Stimulated activated CD8-positive, alpha-beta memory T cell treated with anti-CD3 and anti-CD28 coated beads, Interleukin-4, amount 100 ng/mL, for 24 hours (primary cell): ENCODE measurements around the gene SUSD1.
"Not testable (repeated sequence)": the region's sequence is repeated elsewhere in the genome, so short reads cannot be mapped to it uniquely, and the experiment has no call there.

Experiments used
- DNase-seq: peaks from one replicate; pipeline ENCODE4 v3.0.0-alpha.2; 2020; ENCODE audit warnings: low read depth

Gene SUSD1

DNA sequence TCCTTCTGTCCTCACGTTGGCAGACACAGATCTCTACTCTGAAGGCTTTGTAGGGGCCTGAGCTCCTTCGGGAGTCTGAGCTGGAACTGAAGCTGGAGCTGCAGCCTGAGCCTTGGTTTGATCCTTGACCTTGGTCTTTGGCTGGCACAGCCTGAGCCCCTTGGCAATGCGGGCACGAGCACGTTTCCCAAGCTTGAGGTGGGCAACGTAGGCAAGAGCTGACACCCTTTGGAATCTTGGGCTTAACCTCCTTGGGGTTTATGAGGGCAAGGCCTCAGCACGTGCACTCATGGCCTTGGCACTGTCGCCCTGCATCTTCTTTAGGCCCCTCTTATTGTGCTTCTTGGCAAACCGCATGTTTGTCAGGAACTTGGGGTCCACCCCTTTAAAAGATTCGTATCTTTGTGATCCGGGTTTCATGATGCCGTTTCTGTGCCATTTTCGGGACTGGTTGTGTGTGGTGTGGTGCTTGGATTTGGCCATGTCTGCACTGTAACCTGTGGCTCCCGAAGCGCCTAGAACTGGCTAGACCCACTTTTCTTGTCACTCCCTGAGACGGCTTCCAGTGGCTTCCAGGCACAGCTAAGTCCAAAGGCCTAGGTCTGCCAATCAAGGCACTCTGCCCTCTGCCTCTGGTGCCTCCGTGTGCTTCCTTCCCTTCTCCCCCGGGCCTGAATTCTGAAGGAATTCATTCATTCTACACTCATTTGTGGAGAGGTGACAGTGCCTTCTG is 1.4 kb downstream of the SUSD1 start:
- no peak for DNase-seq

DNA sequence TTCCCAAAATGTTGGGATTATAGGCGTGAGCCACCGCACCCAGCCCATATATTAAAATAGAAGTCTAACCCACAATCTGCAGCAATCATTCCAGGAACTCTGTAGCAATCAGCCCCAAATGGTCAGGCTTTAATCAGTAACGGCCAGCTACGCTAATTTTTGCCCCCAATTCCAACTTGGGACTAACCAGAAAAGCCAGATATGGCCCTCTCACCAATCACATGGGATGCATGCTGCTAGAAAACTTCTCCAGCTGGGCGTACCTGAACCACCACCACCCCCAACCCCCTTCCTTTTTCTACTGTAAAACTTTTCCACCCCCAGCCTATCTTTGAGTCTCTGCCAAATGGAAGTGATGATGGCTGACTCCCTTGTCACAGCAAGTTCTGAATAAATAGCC is 4.1 kb downstream of the SUSD1 start:
- no peak for DNase-seq

DNA sequence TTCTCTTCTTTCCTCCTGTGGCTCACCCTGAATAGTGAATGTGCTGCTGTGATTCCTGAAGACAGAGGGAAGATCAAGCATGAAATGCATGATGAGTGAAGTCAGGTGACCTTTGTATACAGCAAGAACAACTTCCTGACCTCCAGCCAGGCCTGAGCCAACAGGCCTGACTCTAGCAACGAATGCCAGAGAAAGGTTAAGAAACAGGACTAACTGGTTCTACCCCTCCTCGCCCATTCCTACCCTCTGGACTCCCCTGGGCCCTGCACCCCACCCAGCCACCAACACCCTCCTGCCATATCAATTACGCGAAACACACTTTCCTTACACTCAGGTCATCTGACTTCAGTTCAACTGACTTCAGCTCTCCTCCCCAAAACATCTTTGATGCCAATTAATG is 4.9 kb downstream of the SUSD1 start:
- no peak for DNase-seq

DNA sequence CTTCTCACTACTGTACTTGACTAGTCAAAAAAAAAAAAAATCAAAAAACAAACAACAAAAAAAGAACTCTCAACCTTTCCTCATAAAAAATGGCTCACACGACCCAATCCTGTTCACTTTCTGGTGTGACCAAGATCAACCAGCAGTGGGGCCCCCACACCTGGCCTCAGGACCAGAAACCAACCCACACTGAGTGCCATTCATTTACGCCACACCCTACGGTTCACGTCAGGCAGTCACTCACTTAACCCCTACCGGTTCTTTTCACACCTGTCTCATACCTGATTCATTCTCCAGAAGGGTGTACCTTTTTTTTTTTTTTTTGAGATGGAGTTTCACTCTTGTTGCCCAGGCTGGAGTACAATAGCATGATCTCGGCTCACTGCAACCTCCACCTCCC is 5.7 kb downstream of the SUSD1 start:
- DNase-seq = no peak

DNA sequence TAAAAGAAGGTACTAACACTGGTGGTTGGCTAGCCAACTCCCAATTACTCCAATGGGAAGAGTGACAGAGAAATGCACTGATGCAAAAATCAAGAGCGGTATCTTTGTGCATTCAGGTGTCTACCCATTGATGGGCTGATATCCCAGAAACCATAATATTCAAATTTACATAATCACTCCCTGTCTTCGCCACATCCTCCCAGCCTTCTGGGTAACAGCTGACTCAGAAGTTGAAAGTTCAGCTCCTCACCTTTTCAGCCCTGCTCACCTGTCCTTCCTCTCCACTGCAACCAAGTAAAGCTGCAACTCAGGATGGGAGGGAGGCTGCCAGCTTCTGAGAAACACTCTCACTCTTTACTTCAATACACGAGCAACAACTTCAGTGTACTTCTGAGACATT is 6.9 kb downstream of the SUSD1 start:
- DNase-seq = no peak

DNA sequence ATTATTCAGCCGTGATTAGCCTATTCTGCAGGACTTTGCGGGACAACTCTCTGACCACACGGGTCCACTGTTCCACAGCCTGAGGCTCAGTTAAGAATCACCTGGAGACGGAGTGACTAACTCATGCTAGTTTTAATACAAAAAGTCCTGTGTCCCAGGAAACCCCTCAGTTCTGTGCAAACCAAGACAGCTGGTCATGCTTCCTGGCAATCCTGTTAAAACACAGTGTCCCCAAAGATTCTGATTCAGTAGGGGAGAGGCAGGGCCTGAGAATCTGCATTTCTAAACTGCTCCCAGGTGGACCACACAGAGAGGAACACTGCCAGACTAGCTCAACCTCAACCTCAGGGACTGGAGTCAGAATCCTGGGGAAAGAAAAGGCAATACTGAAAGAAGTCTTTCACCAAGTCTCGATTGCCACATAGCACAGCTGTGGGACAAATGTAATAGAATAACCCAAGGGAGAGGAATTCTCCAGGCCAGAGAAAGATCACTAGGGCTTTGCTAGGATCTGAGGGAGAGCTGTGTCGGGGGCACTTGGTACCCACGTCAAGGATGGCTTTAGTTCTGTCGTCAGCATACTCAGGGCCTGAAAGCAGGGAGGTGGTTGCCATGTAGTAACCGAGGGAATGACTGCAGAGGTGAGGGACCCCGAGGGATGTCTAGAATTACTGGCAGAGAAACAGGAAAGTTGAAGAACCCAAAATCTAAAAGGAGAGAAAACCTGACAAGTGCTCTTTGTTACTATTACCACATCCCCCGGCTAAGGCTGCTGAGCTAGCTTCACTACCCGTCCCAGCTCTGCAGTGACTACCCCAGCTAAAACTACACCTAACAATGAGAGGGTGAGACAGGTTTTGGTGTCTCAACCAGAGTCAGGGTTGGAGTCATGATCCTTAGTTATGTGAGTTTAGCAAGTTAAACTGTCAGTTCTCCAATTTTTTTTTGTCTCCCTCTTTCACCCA is 8.6 kb downstream of the SUSD1 start:
- no peak for DNase-seq

DNA sequence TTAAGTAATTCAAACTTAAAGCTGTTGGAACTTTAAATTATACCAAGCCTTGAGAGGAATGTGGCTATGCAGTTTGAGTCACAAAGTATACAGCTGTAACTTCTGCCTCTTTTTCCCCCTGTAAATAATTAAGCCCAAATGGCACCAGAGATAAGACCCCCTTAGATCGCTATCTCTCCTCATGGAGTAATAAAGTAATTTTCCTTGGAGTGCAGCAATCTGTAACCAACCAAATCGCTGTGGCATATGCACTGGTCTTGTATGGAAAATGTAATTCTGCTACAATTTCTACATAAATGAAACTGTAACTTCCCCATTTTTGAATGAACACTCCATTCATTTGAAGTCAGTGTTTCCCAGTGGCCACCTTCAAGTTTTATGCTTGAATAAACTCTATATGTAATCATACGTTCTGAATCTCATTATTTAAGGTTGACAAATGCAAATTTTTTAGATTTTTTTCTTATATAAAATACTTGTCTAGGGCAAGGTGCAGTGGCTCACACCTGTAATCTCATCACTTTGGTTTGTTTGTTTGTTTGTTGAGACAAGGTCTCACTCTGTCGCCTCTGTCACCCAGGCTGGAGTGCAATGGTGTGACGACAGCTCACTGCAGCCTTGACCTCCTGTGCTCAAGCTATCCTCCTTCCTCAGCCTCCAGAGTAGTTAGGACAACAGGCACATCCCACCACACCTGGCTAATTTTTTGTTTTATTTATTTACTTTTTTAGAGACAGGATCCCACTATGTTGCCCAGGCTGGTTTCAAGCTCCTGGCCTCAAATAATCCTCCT is 12.3 kb downstream of the SUSD1 start:
- no peak for DNase-seq

DNA sequence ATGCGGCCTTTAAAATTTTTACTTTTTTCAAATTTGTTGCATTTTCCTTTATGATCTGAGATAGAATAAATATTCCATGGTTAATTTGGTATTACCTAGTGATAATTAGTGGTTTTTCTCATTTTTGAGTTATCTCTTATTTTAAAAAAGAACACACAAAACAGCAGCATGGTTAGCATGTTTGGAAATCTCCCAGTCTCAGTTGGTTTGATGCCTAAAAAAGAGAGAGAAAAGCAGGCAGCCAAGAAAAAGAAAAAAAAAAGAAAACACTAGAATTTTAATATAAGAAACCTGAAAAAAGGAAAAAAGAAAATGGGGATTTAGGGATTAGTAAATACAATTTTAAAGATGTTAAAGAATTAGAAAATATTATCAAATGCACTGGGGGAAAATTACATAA is 15.3 kb downstream of the SUSD1 start:
- DNase-seq = no peak

DNA sequence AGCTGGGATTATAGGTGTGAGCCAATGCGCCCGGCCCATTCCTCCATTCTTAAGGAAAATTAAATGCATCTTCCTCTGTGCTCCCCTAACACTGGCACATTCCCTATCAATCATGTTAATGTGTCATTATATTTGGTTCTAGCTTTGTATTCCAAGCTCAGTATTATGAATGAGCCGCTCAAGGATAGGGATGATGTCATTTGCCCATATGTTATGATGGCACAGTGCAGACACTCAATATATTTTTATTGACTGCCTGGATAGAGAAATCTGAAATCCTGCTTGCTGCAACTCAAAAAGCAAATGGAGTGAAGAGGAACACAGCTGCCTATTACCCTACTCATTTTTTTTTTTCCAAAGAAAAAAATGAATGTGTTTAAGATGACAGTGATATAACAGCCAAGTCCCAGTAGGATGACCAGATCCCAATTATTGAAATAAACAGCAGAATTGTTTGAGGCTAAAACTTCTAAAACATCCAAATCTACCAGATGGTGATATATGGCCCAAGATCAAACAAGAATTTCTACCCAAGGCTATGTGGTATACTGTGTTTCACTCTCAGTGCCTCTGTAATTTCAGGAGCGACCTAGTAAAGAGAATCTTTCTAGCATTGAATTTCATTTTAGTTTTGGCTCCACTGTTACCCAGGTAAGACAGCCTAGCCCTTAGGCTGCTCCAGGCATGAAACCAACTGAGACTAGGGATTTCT is 16.3 kb downstream of the SUSD1 start:
- DNase-seq = no peak

DNA sequence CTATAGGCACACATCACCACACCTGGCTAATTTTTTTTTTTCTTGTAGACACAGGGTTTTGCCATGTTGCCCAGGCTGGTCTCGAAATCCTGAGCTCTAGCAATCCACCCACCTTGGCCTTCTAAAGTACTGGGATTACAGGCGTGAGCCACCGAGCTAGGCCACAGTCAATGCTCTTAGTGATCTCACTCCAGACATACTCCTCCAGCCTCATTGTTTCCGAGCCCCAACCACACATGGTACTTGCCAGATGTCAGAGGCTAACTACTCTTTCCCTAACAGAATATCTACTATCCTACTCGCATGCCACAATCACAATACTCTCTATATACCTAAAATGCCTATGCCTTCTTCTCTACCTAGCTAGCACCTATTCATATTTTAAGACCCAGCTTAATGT is 17.1 kb downstream of the SUSD1 start:
- no peak for DNase-seq

DNA sequence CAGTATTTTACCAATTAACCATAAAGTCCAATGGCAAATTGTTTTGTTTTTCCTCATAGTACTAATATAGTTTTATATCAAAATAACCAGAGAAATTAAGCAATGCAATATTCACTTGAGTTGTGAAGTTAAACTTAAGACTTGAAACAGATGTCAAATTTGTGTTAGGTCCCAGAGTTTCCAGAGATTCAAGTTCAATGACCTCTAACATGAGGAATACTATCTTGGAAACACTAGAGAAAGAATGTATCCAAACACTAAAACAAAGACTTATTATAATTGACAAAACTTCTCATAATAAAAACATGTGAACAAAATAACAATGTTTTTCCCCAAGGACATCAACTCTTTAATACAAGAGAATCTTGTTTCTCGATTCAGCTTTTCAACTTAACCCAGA is 18.0 kb downstream of the SUSD1 start:
- DNase-seq = no peak

DNA sequence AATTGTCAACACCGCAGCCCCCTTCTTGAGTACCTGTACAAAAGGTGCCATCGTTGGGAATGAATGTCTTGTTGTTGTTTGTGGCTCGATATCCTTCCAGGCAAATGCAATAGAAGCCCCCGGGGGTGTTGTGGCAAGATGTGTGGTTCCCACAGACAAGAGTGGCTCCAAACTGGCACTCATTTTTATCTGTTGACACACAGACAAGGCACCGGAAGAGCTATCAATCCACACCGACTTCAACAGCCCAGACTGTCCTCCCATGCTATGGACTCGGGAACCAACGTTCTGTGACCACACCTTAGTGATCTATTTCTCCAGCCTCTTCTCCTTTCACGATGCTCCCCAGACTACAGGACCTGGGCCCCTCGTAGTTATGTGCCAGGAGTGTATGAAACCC is 25.9 kb downstream of the SUSD1 start:
- DNase-seq = no peak

DNA sequence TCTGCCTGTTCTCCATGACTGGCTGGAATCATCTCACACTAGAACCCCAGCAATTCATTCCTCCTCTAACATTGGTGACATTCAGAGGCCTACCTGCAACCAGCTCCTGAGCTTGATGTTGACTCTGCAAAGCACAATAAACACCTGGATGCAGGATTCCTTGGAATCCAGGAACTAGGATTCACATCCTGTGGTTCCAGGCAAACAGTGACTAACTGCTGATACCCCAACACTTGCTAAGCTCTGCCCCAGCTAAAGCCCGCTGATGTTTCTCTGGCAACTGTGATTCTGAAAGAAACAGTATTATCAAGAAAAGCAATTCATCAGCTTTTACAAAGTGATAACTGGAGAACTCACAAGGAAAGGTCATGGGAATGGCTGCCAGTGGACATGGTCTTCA is 29.2 kb downstream of the SUSD1 start:
- DNase-seq = no peak

DNA sequence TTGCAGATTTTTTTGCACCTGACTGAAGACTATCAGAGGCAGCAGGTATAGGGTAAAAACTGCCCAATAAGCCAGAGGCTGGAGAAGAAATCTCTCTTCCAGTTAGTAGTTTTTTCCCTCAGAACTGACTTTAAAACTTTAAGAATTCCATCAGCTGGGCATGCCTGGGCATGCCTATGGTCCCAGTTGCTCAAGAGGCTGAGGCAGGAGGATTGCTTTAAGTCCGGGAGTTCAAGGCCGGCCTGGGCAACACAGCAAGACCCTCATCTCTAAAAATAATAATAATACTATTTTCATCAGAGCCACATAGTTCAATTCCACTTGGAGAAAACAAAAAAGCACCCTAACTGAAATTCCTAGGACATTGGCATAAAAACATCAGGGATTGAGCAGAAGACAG is 30.3 kb downstream of the SUSD1 start:
- DNase-seq = no peak

DNA sequence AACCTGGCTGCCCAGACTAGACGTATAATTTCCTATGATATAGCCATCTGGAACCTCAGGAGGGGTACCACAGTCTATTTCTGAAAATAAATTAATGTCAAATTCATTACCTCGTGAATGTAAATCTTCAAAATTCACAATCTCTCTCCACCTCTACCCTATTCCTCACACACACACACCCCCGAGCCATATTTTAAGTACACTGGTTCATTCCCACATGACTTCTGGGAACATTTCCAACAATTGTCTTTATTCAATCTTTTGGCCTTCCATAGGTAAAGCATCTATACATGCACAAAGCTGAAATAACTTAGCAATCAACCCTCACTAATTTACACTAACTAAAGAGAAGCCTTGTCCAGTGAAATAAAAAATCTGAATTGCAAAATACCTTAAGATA is 32.7 kb downstream of the SUSD1 start:
- no peak for DNase-seq

DNA sequence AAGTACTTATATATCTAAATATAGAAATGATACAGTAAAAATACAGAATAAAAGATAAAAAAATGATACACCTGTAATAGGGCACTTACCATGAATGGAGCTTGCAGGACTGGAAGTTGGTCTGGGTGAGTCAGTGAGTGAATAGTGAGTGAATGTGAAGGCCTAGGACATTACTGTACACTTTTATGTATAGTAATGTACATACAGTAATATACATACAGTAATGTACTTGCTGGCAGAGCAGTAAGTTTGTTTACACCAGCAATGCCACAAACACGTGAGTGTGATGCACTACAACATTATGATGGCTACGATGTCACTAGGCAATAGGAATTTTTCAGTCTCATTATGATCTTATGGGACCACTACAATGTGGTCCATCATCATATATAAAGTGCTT is 34.2 kb downstream of the SUSD1 start:
- no peak for DNase-seq

DNA sequence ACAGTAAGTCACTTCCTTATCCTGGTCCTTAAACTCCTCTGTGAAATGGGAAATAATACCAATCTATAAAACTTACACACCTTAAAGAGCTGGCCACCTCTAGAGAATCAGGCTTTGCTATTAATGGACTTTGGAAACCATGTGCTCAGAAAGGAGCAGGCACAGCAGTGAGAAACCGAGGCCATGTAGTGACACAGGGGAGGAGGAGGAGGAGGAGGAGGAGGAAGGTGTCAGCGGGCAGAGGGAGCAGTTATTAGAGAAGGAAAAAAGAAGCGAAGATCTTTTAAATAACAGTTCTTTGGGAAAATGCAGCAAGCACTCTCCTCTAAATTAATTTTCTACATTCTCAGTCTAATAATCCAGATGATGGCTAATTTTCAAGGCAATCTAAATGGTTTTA is 38.0 kb downstream of the SUSD1 start:
- no peak for DNase-seq

DNA sequence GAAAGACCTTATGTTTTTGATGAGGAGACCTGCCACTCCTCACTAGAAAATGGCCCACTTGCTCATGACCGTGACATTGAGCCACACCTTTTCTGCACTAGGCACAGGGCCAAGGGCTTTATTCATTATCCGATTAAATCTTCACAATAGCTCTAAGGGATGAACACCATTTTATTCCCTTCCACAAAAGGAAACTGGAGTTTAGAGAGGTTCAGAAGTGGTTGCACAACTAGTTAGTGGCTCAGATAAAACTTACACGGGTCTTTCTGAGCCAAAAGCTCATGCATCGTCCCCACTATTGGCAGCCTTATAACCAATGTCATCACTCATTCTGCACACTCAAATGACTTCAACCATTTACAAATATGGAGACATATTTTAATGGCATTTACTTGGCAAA is 39.4 kb downstream of the SUSD1 start:
- DNase-seq = no peak

DNA sequence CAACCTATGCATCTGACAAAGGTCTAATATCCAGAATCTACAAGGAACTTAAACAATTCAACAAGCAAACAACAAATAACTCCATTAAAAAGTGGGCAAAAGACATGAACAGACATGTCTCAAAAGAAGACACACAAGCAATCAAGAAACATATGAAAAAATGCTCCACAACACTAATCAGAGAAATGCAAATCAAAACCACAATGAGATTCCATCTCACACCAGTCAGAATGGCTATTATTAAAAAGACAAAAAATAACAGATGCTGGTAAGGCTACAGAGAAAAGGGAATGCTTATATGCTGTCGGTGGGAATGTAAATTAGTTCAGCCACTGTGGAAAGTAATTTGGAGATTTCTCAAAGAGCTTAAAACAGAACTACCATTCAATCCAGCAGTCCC is 41.3 kb downstream of the SUSD1 start:
- DNase-seq = not testable (repeated sequence)

DNA sequence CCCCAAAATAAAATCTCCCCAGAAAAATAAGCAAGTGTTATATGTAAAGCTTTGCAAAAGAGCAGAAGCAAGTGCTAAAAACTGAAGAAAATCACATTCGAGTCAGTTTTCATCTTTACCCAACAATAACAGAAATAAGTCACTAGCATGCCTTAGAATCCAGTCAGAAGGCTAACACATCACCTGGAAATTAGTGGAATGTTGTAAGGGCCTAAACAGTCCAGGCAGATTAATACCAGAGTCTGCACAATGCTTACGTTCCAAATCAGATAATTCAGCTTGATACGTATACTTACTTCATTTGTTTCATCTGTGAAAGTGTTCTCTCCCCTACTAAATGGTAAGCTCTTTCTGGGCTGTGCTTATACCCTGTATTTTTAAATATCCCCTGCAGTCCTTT is 42.7 kb downstream of the SUSD1 start:
- DNase-seq = no peak

DNA sequence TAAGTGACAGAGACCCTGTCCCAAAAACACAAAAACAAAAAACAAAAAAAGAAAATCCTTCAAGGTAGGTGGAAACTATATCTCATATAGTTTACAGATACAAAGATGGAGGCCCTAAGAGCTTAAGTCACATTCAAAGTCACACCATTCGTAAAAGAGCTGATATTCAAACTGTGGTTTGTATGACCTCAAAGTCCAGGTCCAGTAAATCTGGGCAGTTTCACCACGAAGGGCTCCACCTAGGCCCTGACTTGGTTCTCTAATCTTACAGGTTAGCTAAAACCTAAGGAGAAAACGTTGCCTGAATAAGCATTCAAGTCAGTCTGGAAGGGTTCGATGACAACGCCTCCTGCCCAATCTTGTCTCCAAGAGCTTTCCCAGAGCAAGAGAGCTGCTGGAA is 44.1 kb downstream of the SUSD1 start:
- DNase-seq = no peak

DNA sequence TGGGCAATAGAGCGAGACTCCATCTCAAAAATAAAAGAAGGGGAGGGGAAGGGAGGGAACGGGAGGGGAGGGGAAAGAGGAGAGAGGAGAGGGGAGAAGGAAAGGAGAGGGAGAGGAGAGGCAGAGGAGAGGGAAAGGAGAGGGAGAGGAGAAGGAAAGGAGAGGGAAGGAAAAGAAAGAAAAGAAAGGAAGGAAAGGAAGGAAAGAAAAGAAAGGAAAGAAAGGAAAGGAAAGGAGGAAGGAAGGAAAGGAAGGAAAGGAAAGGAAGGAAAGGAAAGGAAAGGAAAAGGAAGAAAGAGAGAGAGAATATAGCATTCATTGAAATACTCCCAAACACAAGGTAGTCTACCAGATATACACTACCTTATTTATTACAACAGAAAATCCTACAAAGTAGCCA is 44.8 kb downstream of the SUSD1 start:
- no peak for DNase-seq
